ENCODE data around the gene DLX1. TPM values are rescaled to one million over a fixed set of nuclear protein-coding genes. Genes with fewer than 3 reads are reported as not detected.

DLX1 gene
- total and polyA plus RNA-seq, 9 of the 15 experiments (the other 6 are each of a cell fraction or from before 2014, with no cell fraction given): 1.9 to 26.2 (median 9.6) TPM

DNA sequence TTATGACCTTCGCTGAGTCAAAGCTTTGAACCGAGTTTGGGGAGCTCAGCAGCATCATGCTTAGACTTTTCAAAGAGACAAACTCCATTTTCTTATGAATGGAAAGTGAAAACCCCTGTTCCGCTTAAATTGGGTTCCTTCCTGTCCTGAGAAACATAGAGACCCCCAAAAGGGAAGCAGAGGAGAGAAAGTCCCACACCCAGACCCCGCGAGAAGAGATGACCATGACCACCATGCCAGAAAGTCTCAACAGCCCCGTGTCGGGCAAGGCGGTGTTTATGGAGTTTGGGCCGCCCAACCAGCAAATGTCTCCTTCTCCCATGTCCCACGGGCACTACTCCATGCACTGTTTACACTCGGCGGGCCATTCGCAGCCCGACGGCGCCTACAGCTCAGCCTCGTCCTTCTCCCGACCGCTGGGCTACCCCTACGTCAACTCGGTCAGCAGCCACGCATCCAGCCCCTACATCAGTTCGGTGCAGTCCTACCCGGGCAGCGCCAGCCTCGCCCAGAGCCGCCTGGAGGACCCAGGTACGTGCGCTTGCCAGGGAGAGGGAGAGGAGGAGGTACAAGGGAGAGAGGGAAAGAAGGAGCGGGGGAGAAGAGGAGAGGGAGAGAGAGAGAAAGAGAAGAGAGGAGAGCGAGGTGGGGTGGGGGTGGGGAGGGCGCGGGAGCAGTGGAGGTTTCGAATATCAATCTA lies at the start of gene DLX1 (continued):
- TF ChIP-seq, protein P1, sequence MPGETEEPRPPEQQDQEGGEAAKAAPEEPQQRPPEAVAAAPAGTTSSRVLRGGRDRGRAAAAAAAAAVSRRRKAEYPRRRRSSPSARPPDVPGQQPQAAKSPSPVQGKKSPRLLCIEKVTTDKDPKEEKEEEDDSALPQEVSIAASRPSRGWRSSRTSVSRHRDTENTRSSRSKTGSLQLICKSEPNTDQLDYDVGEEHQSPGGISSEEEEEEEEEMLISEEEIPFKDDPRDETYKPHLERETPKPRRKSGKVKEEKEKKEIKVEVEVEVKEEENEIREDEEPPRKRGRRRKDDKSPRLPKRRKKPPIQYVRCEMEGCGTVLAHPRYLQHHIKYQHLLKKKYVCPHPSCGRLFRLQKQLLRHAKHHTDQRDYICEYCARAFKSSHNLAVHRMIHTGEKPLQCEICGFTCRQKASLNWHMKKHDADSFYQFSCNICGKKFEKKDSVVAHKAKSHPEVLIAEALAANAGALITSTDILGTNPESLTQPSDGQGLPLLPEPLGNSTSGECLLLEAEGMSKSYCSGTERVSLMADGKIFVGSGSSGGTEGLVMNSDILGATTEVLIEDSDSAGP (CRISPR knock-in tag; IDR thresholded peaks at IDR 0.05): no peak; the same call in 1 of the 2 replicates

DNA sequence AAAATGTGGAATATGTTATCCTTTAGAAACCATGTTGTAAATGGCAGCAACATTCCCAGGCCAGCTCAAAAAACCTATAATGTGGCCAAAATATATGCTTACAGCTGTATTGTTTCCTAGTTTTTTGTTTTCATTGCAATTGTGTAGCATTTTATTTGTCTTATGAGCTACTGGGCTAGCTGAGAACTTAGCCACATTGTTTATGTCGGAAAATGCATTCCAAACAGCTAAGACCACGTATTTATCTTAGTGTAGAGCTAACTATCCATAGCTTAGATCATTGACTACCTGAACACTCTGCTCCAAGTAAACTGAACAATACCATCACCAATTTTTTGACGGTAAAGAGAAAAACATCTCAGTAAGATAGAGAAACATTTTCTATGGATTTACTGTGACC lies 47.2 kb upstream of the DLX1 start:
- ATAC-seq: peak; percentile 16; the same call in 2 of the 3 replicates
- intact Hi-C loops (cut with micrococcal nuclease): no loop called here
- CTCF ChIA-PET (ENCODE audit: low intra/inter-chr PET ratio): no interaction called here
- TF ChIP-seq HEY1 (CRISPR knock-in tag; IDR thresholded peaks at IDR 0.05; ENCODE audit: borderline replicate concordance): no peak
- TF ChIP-seq, protein P2, sequence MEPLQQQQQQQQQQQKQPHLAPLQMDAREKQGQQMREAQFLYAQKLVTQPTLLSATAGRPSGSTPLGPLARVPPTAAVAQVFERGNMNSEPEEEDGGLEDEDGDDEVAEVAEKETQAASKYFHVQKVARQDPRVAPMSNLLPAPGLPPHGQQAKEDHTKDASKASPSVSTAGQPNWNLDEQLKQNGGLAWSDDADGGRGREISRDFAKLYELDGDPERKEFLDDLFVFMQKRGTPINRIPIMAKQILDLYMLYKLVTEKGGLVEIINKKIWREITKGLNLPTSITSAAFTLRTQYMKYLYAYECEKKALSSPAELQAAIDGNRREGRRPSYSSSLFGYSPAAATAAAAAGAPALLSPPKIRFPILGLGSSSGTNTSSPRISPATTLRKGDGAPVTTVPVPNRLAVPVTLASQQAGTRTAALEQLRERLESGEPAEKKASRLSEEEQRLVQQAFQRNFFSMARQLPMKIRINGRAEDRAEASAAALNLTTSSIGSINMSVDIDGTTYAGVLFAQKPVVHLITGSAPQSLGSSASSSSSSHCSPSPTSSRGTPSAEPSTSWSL (CRISPR knock-in tag; IDR thresholded peaks at IDR 0.05; ENCODE audit: borderline replicate concordance): no peak
- TF ChIP-seq, protein P3, sequence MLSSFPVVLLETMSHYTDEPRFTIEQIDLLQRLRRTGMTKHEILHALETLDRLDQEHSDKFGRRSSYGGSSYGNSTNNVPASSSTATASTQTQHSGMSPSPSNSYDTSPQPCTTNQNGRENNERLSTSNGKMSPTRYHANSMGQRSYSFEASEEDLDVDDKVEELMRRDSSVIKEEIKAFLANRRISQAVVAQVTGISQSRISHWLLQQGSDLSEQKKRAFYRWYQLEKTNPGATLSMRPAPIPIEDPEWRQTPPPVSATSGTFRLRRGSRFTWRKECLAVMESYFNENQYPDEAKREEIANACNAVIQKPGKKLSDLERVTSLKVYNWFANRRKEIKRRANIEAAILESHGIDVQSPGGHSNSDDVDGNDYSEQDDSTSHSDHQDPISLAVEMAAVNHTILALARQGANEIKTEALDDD (IDR thresholded peaks at IDR 0.05): no peak
- TF ChIP-seq, protein P4, sequence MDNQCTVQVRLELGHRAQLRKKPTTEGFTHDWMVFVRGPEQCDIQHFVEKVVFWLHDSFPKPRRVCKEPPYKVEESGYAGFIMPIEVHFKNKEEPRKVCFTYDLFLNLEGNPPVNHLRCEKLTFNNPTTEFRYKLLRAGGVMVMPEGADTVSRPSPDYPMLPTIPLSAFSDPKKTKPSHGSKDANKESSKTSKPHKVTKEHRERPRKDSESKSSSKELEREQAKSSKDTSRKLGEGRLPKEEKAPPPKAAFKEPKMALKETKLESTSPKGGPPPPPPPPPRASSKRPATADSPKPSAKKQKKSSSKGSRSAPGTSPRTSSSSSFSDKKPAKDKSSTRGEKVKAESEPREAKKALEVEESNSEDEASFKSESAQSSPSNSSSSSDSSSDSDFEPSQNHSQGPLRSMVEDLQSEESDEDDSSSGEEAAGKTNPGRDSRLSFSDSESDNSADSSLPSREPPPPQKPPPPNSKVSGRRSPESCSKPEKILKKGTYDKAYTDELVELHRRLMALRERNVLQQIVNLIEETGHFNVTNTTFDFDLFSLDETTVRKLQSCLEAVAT (IDR thresholded peaks at IDR 0.05): no peak
- TF ChIP-seq ZSCAN29 (IDR thresholded peaks at IDR 0.05): no peak
- TF ChIP-seq, protein P5, sequence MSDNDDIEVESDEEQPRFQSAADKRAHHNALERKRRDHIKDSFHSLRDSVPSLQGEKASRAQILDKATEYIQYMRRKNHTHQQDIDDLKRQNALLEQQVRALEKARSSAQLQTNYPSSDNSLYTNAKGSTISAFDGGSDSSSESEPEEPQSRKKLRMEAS (CRISPR knock-in tag; IDR thresholded peaks at IDR 0.05): no peak
- no peak for TF ChIP-seq LCOR (CRISPR knock-in tag; IDR thresholded peaks at IDR 0.05)
- TF ChIP-seq ZKSCAN3 (CRISPR knock-in tag; IDR thresholded peaks at IDR 0.05): no peak
- TF ChIP-seq GTF2F1 (IDR thresholded peaks at IDR 0.05; ENCODE audit: low read depth, low read length): no peak
- TF ChIP-seq CBX3 (IDR thresholded peaks at IDR 0.05; ENCODE audit: borderline replicate concordance in 1 of 2, low read length in 2 of 2): no peak

More for the DNA sequence above, 47.2 kb upstream of the DLX1 start:
- H3K9ac ChIP-seq (ENCODE audit: insufficient read depth in 1 of 2, low read depth in 2 of 2, low read length in 2 of 2): no peak overlapping the region
- FAIRE-seq: peak; percentile 48
- H3K9me1 ChIP-seq (ENCODE audit: control insufficient read depth, insufficient read depth, low read length): no peaks in the 10 kb centered on the region
- H3K4me3 ChIP-seq: no peak overlapping the region
- no peaks in the 10 kb centered on the region; a peak in 1 of 5 replicates for H3K4me1 ChIP-seq (replicated peaks in 1 of 2; ENCODE audit: control insufficient read depth in 2 of 2, insufficient read depth in 2 of 2, low read length in 2 of 2)
- H3K4me2 ChIP-seq (ENCODE audit: insufficient read depth, low read length): no peak overlapping the region
- no peaks in the 10 kb centered on the region for H3K27me3 ChIP-seq (ENCODE audit: control insufficient read depth in 2 of 2, insufficient read depth in 2 of 2, low read length in 2 of 2)
- no peaks in the 10 kb centered on the region for H3K79me2 ChIP-seq (ENCODE audit: control insufficient read depth, insufficient read depth, low read length)
- no TSS peak for BruUV-seq (replicated peaks)
- in situ Hi-C loops (cut with MboI): no loop called here
- DNase-seq (ENCODE audit: extremely low read depth in 1 of 4, low spot score in 3 of 4): no peak
- POLR2A ChIA-PET: interaction anchor here (0.6 to 2.2 kb wide), 12 partner anchors 8 to 61 kb away, joined by 3 to 10 read pairs (median 5); partner anchors contain the start of gene DLX1
- WGBS (ENCODE audit: insufficient coverage, low coverage, missing lambda C conversion rate): 75% methylated on average over 3 of the region's 3 CpGs
- peak overlapping the region; percentile 43; the same call in 1 of the 2 replicates for H2AFZ ChIP-seq (ENCODE audit: low read depth, low read length)
- H3K36me3 ChIP-seq (ENCODE audit: control insufficient read depth, insufficient read depth, low read length): no peaks in the 10 kb centered on the region
- H4K20me1 ChIP-seq (replicated peaks; ENCODE audit: control insufficient read depth, insufficient read depth, low read length): no peaks in the 10 kb centered on the region
- no peak overlapping the region for H3K27ac ChIP-seq (ENCODE audit: extremely low read depth, low read depth, low read length)
- no peaks in the 10 kb centered on the region for H3K9me3 ChIP-seq (replicated peaks; ENCODE audit: control insufficient read depth, insufficient read depth, low read depth, low read length)

All from K562 (cell line).